ENCODE data around the gene CRADD.

DNA sequence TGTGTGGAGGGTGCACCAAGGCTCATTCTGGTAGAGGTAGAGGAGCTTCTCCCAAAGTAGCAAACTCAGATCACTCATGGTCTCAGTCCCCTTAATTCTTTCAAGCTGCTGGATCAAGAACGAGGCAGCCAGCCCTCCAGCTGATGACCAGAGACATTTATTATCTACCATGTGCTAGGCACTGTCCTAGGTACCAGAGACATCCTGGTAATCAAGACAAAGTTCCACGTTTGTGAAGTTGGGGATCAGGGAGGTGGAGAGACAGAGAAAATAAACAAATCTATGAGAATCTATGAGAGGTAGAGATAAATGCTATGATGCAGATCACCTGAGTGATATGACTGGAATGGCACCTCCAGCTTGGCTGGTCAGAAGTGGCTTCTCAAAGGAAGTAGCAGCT, 130.2 kb downstream of the CRADD start:
- TF ChIP-seq, protein P1, sequence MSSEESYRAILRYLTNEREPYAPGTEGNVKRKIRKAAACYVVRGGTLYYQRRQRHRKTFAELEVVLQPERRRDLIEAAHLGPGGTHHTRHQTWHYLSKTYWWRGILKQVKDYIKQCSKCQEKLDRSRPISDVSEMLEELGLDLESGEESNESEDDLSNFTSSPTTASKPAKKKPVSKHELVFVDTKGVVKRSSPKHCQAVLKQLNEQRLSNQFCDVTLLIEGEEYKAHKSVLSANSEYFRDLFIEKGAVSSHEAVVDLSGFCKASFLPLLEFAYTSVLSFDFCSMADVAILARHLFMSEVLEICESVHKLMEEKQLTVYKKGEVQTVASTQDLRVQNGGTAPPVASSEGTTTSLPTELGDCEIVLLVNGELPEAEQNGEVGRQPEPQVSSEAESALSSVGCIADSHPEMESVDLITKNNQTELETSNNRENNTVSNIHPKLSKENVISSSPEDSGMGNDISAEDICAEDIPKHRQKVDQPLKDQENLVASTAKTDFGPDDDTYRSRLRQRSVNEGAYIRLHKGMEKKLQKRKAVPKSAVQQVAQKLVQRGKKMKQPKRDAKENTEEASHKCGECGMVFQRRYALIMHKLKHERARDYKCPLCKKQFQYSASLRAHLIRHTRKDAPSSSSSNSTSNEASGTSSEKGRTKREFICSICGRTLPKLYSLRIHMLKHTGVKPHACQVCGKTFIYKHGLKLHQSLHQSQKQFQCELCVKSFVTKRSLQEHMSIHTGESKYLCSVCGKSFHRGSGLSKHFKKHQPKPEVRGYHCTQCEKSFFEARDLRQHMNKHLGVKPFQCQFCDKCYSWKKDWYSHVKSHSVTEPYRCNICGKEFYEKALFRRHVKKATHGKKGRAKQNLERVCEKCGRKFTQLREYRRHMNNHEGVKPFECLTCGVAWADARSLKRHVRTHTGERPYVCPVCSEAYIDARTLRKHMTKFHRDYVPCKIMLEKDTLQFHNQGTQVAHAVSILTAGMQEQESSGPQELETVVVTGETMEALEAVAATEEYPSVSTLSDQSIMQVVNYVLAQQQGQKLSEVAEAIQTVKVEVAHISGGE (tag by site-specific recombination; conservative IDR thresholded peaks at IDR 0.05; ENCODE audit: low read depth): no peak
- no peak for TF ChIP-seq ZNF777 (tag by site-specific recombination; IDR thresholded peaks at IDR 0.05; ENCODE audit: borderline replicate concordance)
- no peak for TF ChIP-seq ZFP3 (tag by site-specific recombination; IDR thresholded peaks at IDR 0.05; ENCODE audit: low read depth)

Data from HEK293 (cell line).